Measurements from ENCODE around the gene ETV2.
A peak's percentile ranks its signal among the peaks of the same experiment; 100 is the strongest.
"Not testable (repeated sequence)": the region's sequence is repeated elsewhere in the genome, so short reads cannot be mapped to it uniquely, and the experiment has no call there.

Gene ETV2

DNA sequence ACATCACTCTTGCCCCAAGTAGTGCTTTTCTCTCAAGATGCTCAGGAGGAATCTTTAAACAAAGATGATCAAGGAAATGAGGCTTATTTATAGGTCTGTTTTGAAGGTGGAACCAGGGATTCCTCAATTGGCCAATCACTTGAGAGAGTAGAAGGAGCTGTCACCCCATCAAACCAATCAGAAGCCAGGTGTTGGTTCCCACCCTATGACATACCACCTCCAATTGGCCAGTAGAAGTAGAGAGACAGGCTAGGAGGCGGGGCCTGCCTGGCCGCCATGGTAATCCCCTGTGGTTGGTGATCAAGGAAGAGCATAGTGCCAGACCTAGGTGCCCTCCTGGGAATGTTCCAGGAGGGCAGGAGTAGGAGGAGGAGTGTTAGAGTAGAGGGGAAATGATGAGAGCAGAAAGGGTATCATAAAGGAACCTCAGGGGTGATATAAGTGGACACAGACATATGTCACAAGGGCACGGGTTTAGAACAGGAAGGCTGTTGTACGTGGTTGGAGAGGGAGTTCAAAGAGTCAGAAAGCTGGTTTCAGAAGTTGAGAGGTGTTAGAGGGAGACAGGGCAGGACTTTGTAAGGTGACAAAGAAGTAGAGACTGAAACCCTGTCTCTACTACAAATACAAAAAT is 45.1 kb upstream of the ETV2 start:
- Histone ChIP-seq H2AFZ (ENCODE audit: low read depth) (0 out of 2 replicates have a peak overlapping the region, but pooled peaks have one; percentile 23), H3K27ac (no peak overlapping the region), H3K79me2 (ENCODE audit: insufficient read depth, low read depth) (no peaks in the 10 kb centered on the region), H4K20me1 (ENCODE audit: insufficient read depth) (no peaks in the 10 kb centered on the region), H3K9ac (no peak overlapping the region), H3K4me2 (no peak overlapping the region), H3K4me3 (IDR thresholded peaks at IDR 0.05; ENCODE audit: insufficient read depth, low read depth, low read length) (no peak overlapping the region), H3K27me3 (ENCODE audit: insufficient read depth, low read depth) (peaks cover 26% of the 10 kb centered on the region; the same call in 1 of the 2 replicates), H3K4me1 (ENCODE audit: low read depth, poor library complexity, severe bottlenecking) (no peaks in the 10 kb centered on the region), H3K36me3 (ENCODE audit: insufficient read depth) (no peaks in the 10 kb centered on the region)
- TF ChIP-seq, protein P1, sequence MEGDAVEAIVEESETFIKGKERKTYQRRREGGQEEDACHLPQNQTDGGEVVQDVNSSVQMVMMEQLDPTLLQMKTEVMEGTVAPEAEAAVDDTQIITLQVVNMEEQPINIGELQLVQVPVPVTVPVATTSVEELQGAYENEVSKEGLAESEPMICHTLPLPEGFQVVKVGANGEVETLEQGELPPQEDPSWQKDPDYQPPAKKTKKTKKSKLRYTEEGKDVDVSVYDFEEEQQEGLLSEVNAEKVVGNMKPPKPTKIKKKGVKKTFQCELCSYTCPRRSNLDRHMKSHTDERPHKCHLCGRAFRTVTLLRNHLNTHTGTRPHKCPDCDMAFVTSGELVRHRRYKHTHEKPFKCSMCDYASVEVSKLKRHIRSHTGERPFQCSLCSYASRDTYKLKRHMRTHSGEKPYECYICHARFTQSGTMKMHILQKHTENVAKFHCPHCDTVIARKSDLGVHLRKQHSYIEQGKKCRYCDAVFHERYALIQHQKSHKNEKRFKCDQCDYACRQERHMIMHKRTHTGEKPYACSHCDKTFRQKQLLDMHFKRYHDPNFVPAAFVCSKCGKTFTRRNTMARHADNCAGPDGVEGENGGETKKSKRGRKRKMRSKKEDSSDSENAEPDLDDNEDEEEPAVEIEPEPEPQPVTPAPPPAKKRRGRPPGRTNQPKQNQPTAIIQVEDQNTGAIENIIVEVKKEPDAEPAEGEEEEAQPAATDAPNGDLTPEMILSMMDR (conservative IDR thresholded peaks at IDR 0.05; ENCODE audit: low read depth, low read length): no peak

DNA sequence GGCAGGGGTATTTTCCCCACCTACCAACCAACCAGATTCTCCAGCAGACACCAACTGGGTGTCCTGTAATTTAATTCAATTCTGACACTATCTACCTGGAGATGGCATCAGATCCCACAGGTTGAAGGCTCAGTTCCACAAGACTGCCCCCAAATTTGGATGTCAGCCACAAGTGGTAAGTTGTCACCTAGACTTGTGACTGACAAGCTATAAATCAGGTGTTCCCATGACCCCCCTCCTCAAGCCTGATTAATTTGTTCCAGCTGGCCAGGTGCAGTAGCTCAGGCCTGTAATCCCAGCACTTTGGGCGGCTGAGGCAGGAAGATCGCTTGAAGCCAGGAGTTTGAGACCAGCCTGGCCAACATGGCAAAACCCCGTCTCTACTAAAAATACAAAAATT is 39.6 kb upstream of the ETV2 start:
- Histone ChIP-seq H3K27me3 (ENCODE audit: insufficient read depth, low read depth) (peaks cover 26% of the 10 kb centered on the region; the same call in 1 of the 2 replicates), H4K20me1 (ENCODE audit: insufficient read depth) (no peaks in the 10 kb centered on the region), H3K27ac (no peak overlapping the region), H3K79me2 (ENCODE audit: insufficient read depth, low read depth) (no peaks in the 10 kb centered on the region), H3K36me3 (ENCODE audit: insufficient read depth) (no peaks in the 10 kb centered on the region), H3K4me3 (IDR thresholded peaks at IDR 0.05; ENCODE audit: insufficient read depth, low read depth, low read length) (no peak overlapping the region), H2AFZ (ENCODE audit: low read depth) (no peak overlapping the region), H3K9ac (no peak overlapping the region), H3K4me2 (no peak overlapping the region), H3K4me1 (ENCODE audit: low read depth, poor library complexity, severe bottlenecking) (no peaks in the 10 kb centered on the region)
- TF ChIP-seq, protein P1 (conservative IDR thresholded peaks at IDR 0.05; ENCODE audit: low read depth, low read length): no peak

DNA sequence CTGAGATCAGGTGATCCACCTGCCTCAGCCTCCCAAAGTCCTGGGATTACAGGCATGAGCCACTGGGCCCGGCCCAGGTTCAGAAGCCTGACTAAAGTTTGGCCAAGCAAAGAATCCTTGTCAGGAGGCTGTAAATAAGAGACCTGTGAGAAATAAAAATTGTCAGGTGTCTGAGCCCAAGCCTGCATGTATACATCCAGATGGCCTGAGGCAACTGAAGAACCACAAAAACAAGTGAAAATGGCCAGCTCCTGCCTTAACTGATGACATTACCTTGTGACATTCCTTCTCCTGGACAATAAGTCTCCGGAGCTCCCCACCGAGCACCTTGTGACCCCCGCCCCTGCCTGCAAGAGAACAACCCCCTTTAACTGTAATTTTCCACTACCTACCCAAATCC is 37.1 kb upstream of the ETV2 start:
- not testable (repeated sequence) for H3K4me2 ChIP-seq; H2AFZ ChIP-seq (ENCODE audit: low read depth); H4K20me1 ChIP-seq (ENCODE audit: insufficient read depth); H3K4me3 ChIP-seq (IDR thresholded peaks at IDR 0.05; ENCODE audit: insufficient read depth, low read depth, low read length); H3K9ac ChIP-seq; H3K79me2 ChIP-seq (ENCODE audit: insufficient read depth, low read depth); H3K36me3 ChIP-seq (ENCODE audit: insufficient read depth); H3K27ac ChIP-seq; H3K4me1 ChIP-seq (ENCODE audit: low read depth, poor library complexity, severe bottlenecking)
- H3K27me3 ChIP-seq (ENCODE audit: insufficient read depth, low read depth): peaks cover 13% of the 10 kb centered on the region; the same call in 1 of the 2 replicates

DNA sequence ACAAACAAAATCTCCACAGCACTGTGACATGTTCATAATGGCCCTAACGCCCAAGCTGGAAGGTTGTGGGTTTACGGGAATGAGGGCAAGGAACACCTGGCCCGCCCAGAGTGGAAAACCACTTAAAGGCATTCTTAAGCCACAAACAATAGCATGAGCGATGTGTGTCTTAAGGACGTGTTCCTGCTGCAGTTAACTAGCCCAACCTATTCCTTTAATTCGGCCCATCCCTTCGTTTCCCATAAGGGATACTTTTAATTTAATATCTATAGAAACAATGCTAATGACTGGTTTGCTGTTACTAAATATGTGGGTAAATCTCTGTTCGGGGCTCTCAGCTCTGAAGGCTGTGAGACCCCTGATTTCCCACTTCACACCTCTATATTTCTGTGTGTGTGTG is 34.4 kb upstream of the ETV2 start:
- H3K9ac ChIP-seq; H3K36me3 ChIP-seq (ENCODE audit: insufficient read depth); H4K20me1 ChIP-seq (ENCODE audit: insufficient read depth); H3K4me3 ChIP-seq (IDR thresholded peaks at IDR 0.05; ENCODE audit: insufficient read depth, low read depth, low read length); H3K4me1 ChIP-seq (ENCODE audit: low read depth, poor library complexity, severe bottlenecking); H3K4me2 ChIP-seq; H2AFZ ChIP-seq (ENCODE audit: low read depth); H3K27me3 ChIP-seq (ENCODE audit: insufficient read depth, low read depth); H3K27ac ChIP-seq; H3K79me2 ChIP-seq (ENCODE audit: insufficient read depth, low read depth): not testable (repeated sequence)

DNA sequence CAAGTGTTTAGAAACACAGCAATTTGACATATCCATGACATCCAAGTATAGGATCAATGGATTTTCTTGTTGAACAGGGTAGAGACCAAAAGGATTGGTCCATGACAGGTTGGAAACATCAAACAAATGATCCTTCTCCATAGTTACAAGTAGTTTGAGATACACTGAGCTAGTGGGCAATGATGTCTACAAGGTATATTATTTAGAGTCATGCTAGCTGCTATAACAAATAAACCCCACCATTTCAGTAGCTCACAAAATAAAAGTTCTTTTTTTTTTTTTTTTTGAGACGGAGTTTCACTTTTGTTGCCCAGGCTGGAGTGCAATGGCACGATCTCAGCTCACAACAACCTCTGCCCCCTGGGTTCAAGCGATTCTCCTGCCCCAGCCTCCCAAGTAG is 33.9 kb upstream of the ETV2 start:
- no peaks in the 10 kb centered on the region for H4K20me1 ChIP-seq (ENCODE audit: insufficient read depth)
- no peaks in the 10 kb centered on the region for H3K36me3 ChIP-seq (ENCODE audit: insufficient read depth)
- no peak overlapping the region for H2AFZ ChIP-seq (ENCODE audit: low read depth)
- H3K27ac ChIP-seq: no peak overlapping the region
- TF ChIP-seq, protein P1 (conservative IDR thresholded peaks at IDR 0.05; ENCODE audit: low read depth, low read length): no peak
- peaks cover 3% of the 10 kb centered on the region for H3K4me1 ChIP-seq (ENCODE audit: low read depth, poor library complexity, severe bottlenecking)
- no peak overlapping the region for H3K4me2 ChIP-seq
- no peak overlapping the region for H3K4me3 ChIP-seq (IDR thresholded peaks at IDR 0.05; ENCODE audit: insufficient read depth, low read depth, low read length)
- H3K9ac ChIP-seq: no peak overlapping the region
- H3K27me3 ChIP-seq (ENCODE audit: insufficient read depth, low read depth): peaks cover 2% of the 10 kb centered on the region; the same call in 1 of the 2 replicates
- no peaks in the 10 kb centered on the region for H3K79me2 ChIP-seq (ENCODE audit: insufficient read depth, low read depth)
